Loucy (cell line): ENCODE results near the gene PAX1.

Experiments
- EZH2phosphoT487 ChIP-seq: fragments of 200-600 bp; IDR thresholded peaks from 2 replicates; pipeline ENCODE4 v1.6.1; 2018; ENCODE audit warnings: antibody characterized with exemption, mild to moderate bottlenecking, moderate library complexity, borderline replicate concordance
- TF ChIP-seq, protein P1 (sequence below): fragments of 200-600 bp; sonication (generic); conservative IDR thresholded peaks from 2 replicates; pipeline ENCODE4 v1.5.1; 2014; ENCODE audit warnings: mild to moderate bottlenecking, antibody characterized with exemption, low read length

DNA sequence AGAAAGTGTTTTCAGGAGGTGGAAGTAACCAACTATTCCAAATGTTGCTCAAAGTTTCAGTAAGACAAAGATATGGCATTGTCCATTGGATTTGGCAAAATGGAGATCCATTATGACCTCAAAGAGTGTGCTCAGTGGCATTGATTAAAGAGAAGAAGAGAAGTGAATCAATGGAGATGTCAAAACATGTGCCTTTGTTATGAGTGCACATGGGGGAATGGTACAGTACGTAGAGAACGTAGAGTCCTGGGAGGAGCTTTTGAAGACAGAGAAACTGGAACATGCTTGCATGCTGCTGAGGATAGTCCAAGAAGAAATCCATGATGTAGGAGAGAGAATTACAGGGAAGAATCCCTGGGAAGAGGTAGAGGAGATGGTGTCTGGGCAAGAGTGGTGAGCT is 42.0 kb upstream of the PAX1 start:
- TF ChIP-seq, protein P1, sequence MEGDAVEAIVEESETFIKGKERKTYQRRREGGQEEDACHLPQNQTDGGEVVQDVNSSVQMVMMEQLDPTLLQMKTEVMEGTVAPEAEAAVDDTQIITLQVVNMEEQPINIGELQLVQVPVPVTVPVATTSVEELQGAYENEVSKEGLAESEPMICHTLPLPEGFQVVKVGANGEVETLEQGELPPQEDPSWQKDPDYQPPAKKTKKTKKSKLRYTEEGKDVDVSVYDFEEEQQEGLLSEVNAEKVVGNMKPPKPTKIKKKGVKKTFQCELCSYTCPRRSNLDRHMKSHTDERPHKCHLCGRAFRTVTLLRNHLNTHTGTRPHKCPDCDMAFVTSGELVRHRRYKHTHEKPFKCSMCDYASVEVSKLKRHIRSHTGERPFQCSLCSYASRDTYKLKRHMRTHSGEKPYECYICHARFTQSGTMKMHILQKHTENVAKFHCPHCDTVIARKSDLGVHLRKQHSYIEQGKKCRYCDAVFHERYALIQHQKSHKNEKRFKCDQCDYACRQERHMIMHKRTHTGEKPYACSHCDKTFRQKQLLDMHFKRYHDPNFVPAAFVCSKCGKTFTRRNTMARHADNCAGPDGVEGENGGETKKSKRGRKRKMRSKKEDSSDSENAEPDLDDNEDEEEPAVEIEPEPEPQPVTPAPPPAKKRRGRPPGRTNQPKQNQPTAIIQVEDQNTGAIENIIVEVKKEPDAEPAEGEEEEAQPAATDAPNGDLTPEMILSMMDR = no peak
- no peak for TF ChIP-seq EZH2phosphoT487
